Tibial nerve (tissue), 3 donors: ENCODE data around the gene ZNF117.

ENCODE experiments used
- POLR2A ChIP-seq, 2 donors: fragments of 450-650 bp; IDR thresholded peaks; one replicate each; pipeline ENCODE4 v1.6.1; 2017; ENCODE audit warnings: antibody characterized with exemption in 2 of 2, mild to moderate bottlenecking in 2 of 2, moderate library complexity in 2 of 2
- TF ChIP-seq, protein P1 (sequence below), 5 experiments: fragments of 200-600 bp in 3 of 5; fragments of 450-650 bp in 2 of 5; sonication (generic) in 3 of 5; IDR thresholded peaks; one replicate each; pipeline ENCODE4 v1.5.1; 2016 to 2019; ENCODE audit warnings: antibody characterized with exemption in 5 of 5, mild to moderate bottlenecking in 3 of 5, moderate library complexity in 2 of 5

DNA sequence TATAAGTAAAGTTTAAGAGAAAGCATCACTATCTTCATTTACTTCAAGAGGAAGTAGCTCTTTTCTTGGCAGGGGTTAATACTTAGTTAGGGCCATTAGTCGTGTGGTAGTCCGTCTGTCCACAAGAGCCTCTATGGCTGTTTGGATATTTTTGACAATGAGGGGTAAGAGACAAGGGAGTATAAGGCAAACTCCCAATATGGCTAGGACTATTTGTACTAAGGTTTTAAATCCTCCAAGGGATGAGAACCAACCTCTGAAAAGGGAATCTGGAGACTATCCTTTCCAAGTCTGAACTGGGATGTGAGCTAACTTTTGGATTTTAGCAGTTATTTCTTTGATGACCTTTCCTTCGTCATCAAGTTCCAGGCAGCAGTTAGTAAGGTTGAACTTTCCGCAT, at the start of gene ZNF117:
- TF ChIP-seq POLR2A (IDR thresholded peaks at IDR 0.05), result no peak
- TF ChIP-seq, protein P1, sequence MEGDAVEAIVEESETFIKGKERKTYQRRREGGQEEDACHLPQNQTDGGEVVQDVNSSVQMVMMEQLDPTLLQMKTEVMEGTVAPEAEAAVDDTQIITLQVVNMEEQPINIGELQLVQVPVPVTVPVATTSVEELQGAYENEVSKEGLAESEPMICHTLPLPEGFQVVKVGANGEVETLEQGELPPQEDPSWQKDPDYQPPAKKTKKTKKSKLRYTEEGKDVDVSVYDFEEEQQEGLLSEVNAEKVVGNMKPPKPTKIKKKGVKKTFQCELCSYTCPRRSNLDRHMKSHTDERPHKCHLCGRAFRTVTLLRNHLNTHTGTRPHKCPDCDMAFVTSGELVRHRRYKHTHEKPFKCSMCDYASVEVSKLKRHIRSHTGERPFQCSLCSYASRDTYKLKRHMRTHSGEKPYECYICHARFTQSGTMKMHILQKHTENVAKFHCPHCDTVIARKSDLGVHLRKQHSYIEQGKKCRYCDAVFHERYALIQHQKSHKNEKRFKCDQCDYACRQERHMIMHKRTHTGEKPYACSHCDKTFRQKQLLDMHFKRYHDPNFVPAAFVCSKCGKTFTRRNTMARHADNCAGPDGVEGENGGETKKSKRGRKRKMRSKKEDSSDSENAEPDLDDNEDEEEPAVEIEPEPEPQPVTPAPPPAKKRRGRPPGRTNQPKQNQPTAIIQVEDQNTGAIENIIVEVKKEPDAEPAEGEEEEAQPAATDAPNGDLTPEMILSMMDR (IDR thresholded peaks at IDR 0.05), result no peak
